Heart left ventricle (tissue), 16 donors: ENCODE data around the gene WFIKKN2. TPM values are rescaled to one million over a fixed set of nuclear protein-coding genes. Genes with fewer than 3 reads are reported as not detected.

ENCODE experiments used
- ATAC-seq, 4 donors: fragments of 200-7000 bp; cut with Tn5 transposase; one replicate each; pipeline ENCODE4 v1.9.1; 2020 to 2022; ENCODE audit warnings: moderate library complexity in 4 of 4, mild to moderate bottlenecking in 3 of 4, moderate number of reproducible peaks in 1 of 4
- DNase-seq, 5 donors: peaks; one replicate each; pipeline ENCODE4 v3.0.0-alpha.2; 2020
- H3K27ac ChIP-seq, 12 donors: fragments of 200-600 bp; sonication (generic) in 4 of 12; one replicate each; pipeline versions ENCODE4 v1.5.0 to v1.8.0; 2016 to 2022; ENCODE audit warnings: mild to moderate bottlenecking in 2 of 12
- H3K27me3 ChIP-seq, 9 donors: fragments of 200-600 bp; sonication (generic) in 2 of 9; one replicate each; pipeline versions ENCODE4 v1.5.1 to v1.8.0; 2016 to 2022; ENCODE audit warnings: mild to moderate bottlenecking in 3 of 9
- H3K36me3 ChIP-seq, 9 donors: fragments of 200-600 bp; sonication (generic) in 2 of 9; one replicate each; pipeline versions ENCODE4 v1.5.0 to v1.8.0; 2018 to 2022; ENCODE audit warnings: mild to moderate bottlenecking in 2 of 9
- H3K4me1 ChIP-seq, 12 donors: fragments of 200-600 bp; sonication (generic) in 4 of 12; one replicate each; pipeline versions ENCODE4 v1.5.0 to v1.8.0; 2016 to 2022; ENCODE audit warnings: mild to moderate bottlenecking in 3 of 12
- H3K4me3 ChIP-seq, 12 donors: fragments of 200-600 bp; sonication (generic) in 4 of 12; one replicate each; pipeline versions ENCODE4 v1.5.0 to v1.8.0; 2017 to 2022; ENCODE audit warnings: mild to moderate bottlenecking in 9 of 12, moderate library complexity in 4 of 12
- H3K9me3 ChIP-seq, 12 donors: fragments of 200-600 bp; sonication (generic) in 4 of 12; one replicate each; pipeline versions ENCODE4 v1.5.0 to v1.8.0; 2016 to 2022; ENCODE audit warnings: mild to moderate bottlenecking in 1 of 12
- CTCF ChIP-seq, 12 donors: fragments of 200-600 bp; sonication (generic) in 4 of 12; IDR thresholded peaks; one replicate each; pipeline versions ENCODE4 v1.5.0 to v1.8.0; 2018 to 2022; ENCODE audit warnings: antibody characterized with exemption in 12 of 12, mild to moderate bottlenecking in 5 of 12
- POLR2A ChIP-seq, 2 donors: fragments of 450-650 bp; IDR thresholded peaks; one replicate each; pipeline ENCODE4 v1.6.1; 2017; ENCODE audit warnings: antibody characterized with exemption in 2 of 2, mild to moderate bottlenecking in 2 of 2, moderate library complexity in 2 of 2
- WGBS, 4 donors: extraction: QIAGEN DNeasy Blood & Tissue Kit in 2 of 4; methylation state at CpG; one replicate each; pipeline versions ENCODE4 v1.1.5 to v1.1.7; 2013 to 2018; 5-methylcytosine and 5-hydroxymethylcytosine counted together
- intact Hi-C, 10 donors: fragments of 100-400 bp; cut with DNase I; formaldehyde crosslinking; loops; one replicate each; pipeline versions ENCODE4 v1.11.1 to v1.14.2; 2022
- polyA plus RNA-seq, 2 donors: library from polyadenylated mRNA; stranded (reverse); fragments of 200-250 nt; gene quantifications; one replicate each; pipeline ENCODE4 v1.2.3, GENCODE V29; 2013
- total RNA-seq, 9 donors: library from RNA; depleted of rRNA in 2 of 9; stranded (reverse); fragments of >200 nt in 2 of 9; fragmentation: NEBNext Ultra II Directional in 3 of 9; extraction: Animal tissue kit (Norgen Biotek cat#: 25700) in 3 of 9; gene quantifications; one replicate each; pipeline versions ENCODE4 v1.1.0 to v1.2.4, GENCODE V29; 2016 to 2023
- donor health status: ischemic (EF 13 %, LVEDD 7.1; RV severe dilation, severe dysfunction).
- donor health status: healthy with polysubstance abuse.
- donor health status: DM: no; HTN: yes; CAD: no.
- donor health status: DM: no; HTN: no; CAD: no.
- donor health status: ischemic (EF 25% LVEDD 6.9; RV normal size, moderate dysfunction).
- donor health status: ischemic (EF 25% LVEDD 5.7; RV mildly dilated, moderate dysfunction).
- donor health status: healthy.
- donor health status: DM: yes; HTN: yes; CAD: no.
- donor health status: ischemic (EF 35%, LVEDD 5.7; RV mildly dilated, moderate dysfunction).
- donor health status: nonischemic (EF 11% LVEDD 7.7; RV severe dilation, severe dysfunction).
- donor health status: DM: yes; HTN: yes; CAD: no.
- donor health status: PGD.
- donor health status: ischemic (EF 29% LVEDD 5.4; RV normal size, mild dysfunction).
- donor health status: nonischemic (EF 23%, LVEDD 6.1; RV moderate dilation, normal function).

The WFIKKN2 gene
- total and polyA plus RNA-seq, 11 donors, result 0.08 to 0.75 (median 0.24) TPM; not detected in 2

GRCh38 chr17:50884439-50885311, 49.3 kb downstream of the WFIKKN2 start:
- intact Hi-C loops, result no loop called here
- peak overlapping the region in 1 of 12 donors; percentile 11 for H3K27ac ChIP-seq
- ATAC-seq (peak; percentile 26 to 71 (median 60)), DNase-seq (no peak)
- no peaks in the 10 kb centered on the region for H3K27me3 ChIP-seq
- peaks cover 0 to 19% (median 6%) of the 10 kb centered on the region in 12 donors for H3K4me1 ChIP-seq
- no peak overlapping the region for H3K4me3 ChIP-seq
- TF ChIP-seq POLR2A (IDR thresholded peaks at IDR 0.05) (no peak), CTCF (IDR thresholded peaks at IDR 0.05) (no peak)
- 65 to 73% (median 68%) methylated on average over 6 to 8 of the region's 8 CpGs for WGBS, 4 donors
- H3K36me3 ChIP-seq, result no peaks in the 10 kb centered on the region
- peaks cover 0 to 6% (median 0%) of the 10 kb centered on the region in 12 donors for H3K9me3 ChIP-seq

GRCh38 chr17:50887705-50888245, 52.4 kb downstream of the WFIKKN2 start:
- Histone ChIP-seq H3K4me3 (no peak overlapping the region), H3K27ac (no peak overlapping the region), H3K36me3 (no peaks in the 10 kb centered on the region), H3K9me3 (no peaks in the 10 kb centered on the region), H3K4me1 (peaks cover 0 to 22% (median 6%) of the 10 kb centered on the region in 12 donors), H3K27me3 (no peaks in the 10 kb centered on the region)
- TF ChIP-seq POLR2A (IDR thresholded peaks at IDR 0.05) (no peak), CTCF (IDR thresholded peaks at IDR 0.05) (no peak)
- 93 to 95% (median 95%) methylated on average over 5 of the region's 5 CpGs for WGBS, 4 donors
- intact Hi-C loops, result no loop called here
- ATAC-seq (no peak), DNase-seq (no peak)

GRCh38 chr17:50889528-50890118, 54.2 kb downstream of the WFIKKN2 start:
- no peak overlapping the region for H3K4me3 ChIP-seq
- peak overlapping the region in 6 of 12 donors; percentile 8 to 59 (median 35) for H3K27ac ChIP-seq
- TF ChIP-seq CTCF (IDR thresholded peaks at IDR 0.05) (no peak), POLR2A (IDR thresholded peaks at IDR 0.05) (no peak)
- intact Hi-C loops, result no loop called here
- H3K27me3 ChIP-seq, result no peaks in the 10 kb centered on the region
- ATAC-seq (peak; percentile 46 to 82 (median 61)), DNase-seq (no peak)
- H3K4me1 ChIP-seq, result peaks cover 0 to 12% (median 1%) of the 10 kb centered on the region in 12 donors
- H3K9me3 ChIP-seq, result no peaks in the 10 kb centered on the region
- no peaks in the 10 kb centered on the region for H3K36me3 ChIP-seq
- WGBS, 4 donors, result 63 to 69% (median 67%) methylated on average over 3 of the region's 3 CpGs
